ENCODE measurements around the gene SYT17.

Gene SYT17

DNA sequence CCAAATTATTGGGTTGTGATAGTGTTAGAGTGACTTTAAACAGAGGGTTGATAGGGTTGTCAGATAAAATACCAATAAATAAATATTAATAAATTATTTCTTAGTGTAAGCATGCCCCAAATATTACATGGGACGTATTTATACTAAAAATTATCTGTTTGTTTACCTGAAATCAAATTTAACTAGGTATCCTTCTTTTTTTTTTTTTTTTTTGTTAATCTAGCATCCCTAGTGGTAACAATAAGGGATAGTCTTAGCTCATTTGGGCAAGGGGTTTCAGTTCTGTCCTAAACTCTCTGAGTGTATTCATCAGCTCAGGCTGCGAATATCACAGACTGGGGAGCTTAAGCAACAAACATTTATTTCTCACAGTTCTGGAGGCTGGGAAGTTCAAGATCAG, 118.8 kb downstream of the SYT17 start:
- no peak overlapping the region for H3K4me3 ChIP-seq (ENCODE audit: low read depth, low read length)
- no peak for DNase-seq (ENCODE audit: low read depth)
- TF ChIP-seq, protein P1, sequence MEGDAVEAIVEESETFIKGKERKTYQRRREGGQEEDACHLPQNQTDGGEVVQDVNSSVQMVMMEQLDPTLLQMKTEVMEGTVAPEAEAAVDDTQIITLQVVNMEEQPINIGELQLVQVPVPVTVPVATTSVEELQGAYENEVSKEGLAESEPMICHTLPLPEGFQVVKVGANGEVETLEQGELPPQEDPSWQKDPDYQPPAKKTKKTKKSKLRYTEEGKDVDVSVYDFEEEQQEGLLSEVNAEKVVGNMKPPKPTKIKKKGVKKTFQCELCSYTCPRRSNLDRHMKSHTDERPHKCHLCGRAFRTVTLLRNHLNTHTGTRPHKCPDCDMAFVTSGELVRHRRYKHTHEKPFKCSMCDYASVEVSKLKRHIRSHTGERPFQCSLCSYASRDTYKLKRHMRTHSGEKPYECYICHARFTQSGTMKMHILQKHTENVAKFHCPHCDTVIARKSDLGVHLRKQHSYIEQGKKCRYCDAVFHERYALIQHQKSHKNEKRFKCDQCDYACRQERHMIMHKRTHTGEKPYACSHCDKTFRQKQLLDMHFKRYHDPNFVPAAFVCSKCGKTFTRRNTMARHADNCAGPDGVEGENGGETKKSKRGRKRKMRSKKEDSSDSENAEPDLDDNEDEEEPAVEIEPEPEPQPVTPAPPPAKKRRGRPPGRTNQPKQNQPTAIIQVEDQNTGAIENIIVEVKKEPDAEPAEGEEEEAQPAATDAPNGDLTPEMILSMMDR (IDR thresholded peaks at IDR 0.05; ENCODE audit: low read depth, low read length), result no peak
- TF ChIP-seq MYC (IDR thresholded peaks at IDR 0.05; ENCODE audit: low read depth, low read length) (no peak), MAX (IDR thresholded peaks at IDR 0.05; ENCODE audit: low read depth, low read length) (no peak)

- DNase-seq (ENCODE audit: low read depth), result no peak
- no peak overlapping the region for H3K4me3 ChIP-seq (ENCODE audit: low read depth, low read length)
- no peak for TF ChIP-seq MAX (IDR thresholded peaks at IDR 0.05; ENCODE audit: low read depth, low read length)
- TF ChIP-seq, protein P1 (IDR thresholded peaks at IDR 0.05; ENCODE audit: low read depth, low read length), result no peak
- no peak for TF ChIP-seq POLR2A (IDR thresholded peaks at IDR 0.05; ENCODE audit: extremely low read depth, insufficient read length)
- no peak for TF ChIP-seq MYC (IDR thresholded peaks at IDR 0.05; ENCODE audit: low read depth, low read length)
Observed at GRCh38 chr16:19287241-19287640, 119.2 kb downstream of the SYT17 start.

DNA sequence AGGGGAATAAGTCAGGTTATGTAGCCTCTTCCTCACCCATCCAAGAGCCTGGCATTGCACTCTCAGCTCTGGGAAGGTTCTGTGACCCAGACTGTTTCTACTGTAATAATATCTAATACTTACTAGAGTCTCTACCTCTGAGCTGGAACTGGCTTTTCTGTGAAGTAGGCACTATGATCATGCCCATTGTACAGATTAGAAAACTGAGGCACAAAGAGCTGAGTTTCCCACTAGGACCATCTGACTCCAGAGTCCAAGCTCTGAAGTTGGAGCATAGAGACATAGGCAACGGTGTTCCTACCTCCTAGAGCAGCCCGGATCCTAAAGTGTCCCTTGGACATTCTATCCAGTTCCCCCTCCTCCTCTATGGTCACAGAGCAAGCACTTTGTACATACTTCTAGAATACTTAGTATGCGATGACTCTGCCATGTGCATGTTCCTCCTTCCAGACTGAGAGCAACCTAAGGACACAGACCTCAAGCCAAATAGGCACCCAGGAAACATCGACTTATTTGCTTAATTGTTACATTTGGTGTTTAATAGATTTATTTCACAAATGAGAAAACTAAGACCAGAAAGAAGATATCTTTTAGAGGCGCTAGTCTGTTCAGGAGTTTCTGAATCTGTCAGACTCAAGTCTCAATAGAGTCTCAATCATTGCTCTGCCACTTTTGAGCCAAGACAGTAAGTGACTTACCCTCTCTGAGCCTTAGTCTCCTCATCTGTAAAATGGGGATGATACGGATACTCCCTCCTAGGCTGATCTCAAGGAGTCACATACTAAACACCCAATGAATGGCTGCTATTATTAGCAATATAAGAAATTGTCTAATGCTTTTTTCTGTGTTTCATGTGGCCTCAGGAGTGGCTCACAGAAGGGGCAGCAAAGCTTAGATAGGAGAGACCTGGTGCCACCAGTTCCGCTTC, 121.1 kb downstream of the SYT17 start:
- H3K4me3 ChIP-seq (ENCODE audit: low read depth, low read length), result no peak overlapping the region
- DNase-seq (ENCODE audit: low read depth), result no peak
- TF ChIP-seq POLR2A (IDR thresholded peaks at IDR 0.05; ENCODE audit: extremely low read depth, insufficient read length) (no peak), MYC (IDR thresholded peaks at IDR 0.05; ENCODE audit: low read depth, low read length) (no peak), MAX (IDR thresholded peaks at IDR 0.05; ENCODE audit: low read depth, low read length) (no peak)
- TF ChIP-seq, protein P1 (IDR thresholded peaks at IDR 0.05; ENCODE audit: low read depth, low read length), result no peak

DNA sequence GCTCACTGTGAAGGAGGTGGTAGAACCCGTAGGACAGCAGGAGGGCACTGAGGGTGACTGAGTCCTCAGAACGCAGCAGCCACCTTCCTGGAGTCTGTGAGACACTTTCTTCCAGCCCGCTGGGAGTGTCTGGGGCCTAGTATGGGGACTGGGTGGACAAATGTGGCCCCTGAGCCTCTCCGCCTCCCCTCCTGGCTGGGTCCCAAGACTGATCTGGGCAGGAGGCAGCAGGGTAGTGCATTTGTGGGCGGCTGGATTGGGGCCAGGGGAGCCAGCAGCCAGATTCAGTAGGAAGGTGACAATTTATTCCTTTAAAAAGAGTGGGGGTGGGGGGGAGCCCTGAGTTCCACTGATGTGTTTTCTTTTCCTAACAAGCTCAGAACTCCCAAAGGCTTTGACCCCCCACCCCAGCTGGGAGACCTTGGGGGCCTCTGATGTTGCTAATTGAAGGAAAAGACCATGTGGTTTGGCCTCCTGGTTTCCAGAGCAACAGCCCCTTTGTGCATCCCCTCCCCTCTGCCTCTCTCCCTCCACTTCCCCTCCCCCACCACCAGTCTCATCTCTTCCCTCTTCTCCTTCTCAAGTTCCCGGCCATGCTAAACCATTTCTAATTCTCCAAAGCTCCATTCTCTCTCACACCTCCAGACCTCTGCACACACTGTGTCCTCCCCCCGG, 121.9 kb downstream of the SYT17 start:
- TF ChIP-seq, protein P1 (IDR thresholded peaks at IDR 0.05; ENCODE audit: low read depth, low read length), result no peak
- TF ChIP-seq MAX (IDR thresholded peaks at IDR 0.05; ENCODE audit: low read depth, low read length) (no peak), MYC (IDR thresholded peaks at IDR 0.05; ENCODE audit: low read depth, low read length) (no peak), POLR2A (IDR thresholded peaks at IDR 0.05; ENCODE audit: extremely low read depth, insufficient read length) (no peak)
- no peak overlapping the region for H3K4me3 ChIP-seq (ENCODE audit: low read depth, low read length)
- no peak for DNase-seq (ENCODE audit: low read depth)

GRCh38 chr16:19290860-19291259, 122.8 kb downstream of the SYT17 start:
- TF ChIP-seq, protein P1 (IDR thresholded peaks at IDR 0.05; ENCODE audit: low read depth, low read length), result no peak
- TF ChIP-seq MAX (IDR thresholded peaks at IDR 0.05; ENCODE audit: low read depth, low read length), result no peak
- no peak for TF ChIP-seq POLR2A (IDR thresholded peaks at IDR 0.05; ENCODE audit: extremely low read depth, insufficient read length)
- no peak for TF ChIP-seq MYC (IDR thresholded peaks at IDR 0.05; ENCODE audit: low read depth, low read length)
- no peak for DNase-seq (ENCODE audit: low read depth)
- no peak overlapping the region for H3K4me3 ChIP-seq (ENCODE audit: low read depth, low read length)

All from NB4 (cell line).